Upper lobe of left lung (tissue), 6 donors: ENCODE data around the gene ACSL5. TPM values are rescaled to one million over a fixed set of nuclear protein-coding genes. Genes with fewer than 3 reads are reported as not detected.
A peak's percentile ranks its signal among the peaks of the same experiment; 100 is the strongest.

ENCODE experiments used
- ATAC-seq, 2 donors: fragments of 200-7000 bp; cut with Tn5 transposase; one replicate each; pipeline ENCODE4 v1.9.1; 2022; ENCODE audit warnings: mild to moderate bottlenecking in 2 of 2, moderate library complexity in 2 of 2; ENCODE audit not compliant: low FRiP score in 2 of 2
- DNase-seq, 2 donors: peaks; one replicate each; pipeline ENCODE4 v3.0.0-alpha.2; 2019 to 2020
- H3K27ac ChIP-seq, 4 donors: fragments of 200-600 bp; sonication (generic); one replicate each; pipeline ENCODE4 v1.5.1; 2016 to 2019
- H3K27me3 ChIP-seq, 4 donors: fragments of 200-600 bp; sonication (generic); one replicate each; pipeline ENCODE4 v1.5.1; 2017 to 2019
- H3K36me3 ChIP-seq, 4 donors: fragments of 200-600 bp; sonication (generic); one replicate each; pipeline ENCODE4 v1.5.1; 2016 to 2019
- H3K4me1 ChIP-seq, 4 donors: fragments of 200-600 bp; sonication (generic); one replicate each; pipeline ENCODE4 v1.5.1; 2018 to 2019
- H3K4me3 ChIP-seq, 4 donors: fragments of 200-600 bp; sonication (generic); one replicate each; pipeline ENCODE4 v1.5.1; 2017 to 2019; ENCODE audit warnings: mild to moderate bottlenecking in 2 of 4, moderate library complexity in 1 of 4
- H3K9me3 ChIP-seq, 4 donors: fragments of 200-600 bp; sonication (generic); one replicate each; pipeline ENCODE4 v1.5.1; 2018 to 2019
- EP300 ChIP-seq, 4 donors: sonication (generic); formaldehyde crosslinking; IDR thresholded peaks; one replicate each; pipeline ENCODE4 v1.5.1; 2017; ENCODE audit warnings: antibody characterized with exemption in 4 of 4, control low read depth in 2 of 4
- POLR2A ChIP-seq, 4 donors: fragments of 450-650 bp; IDR thresholded peaks; one replicate each; pipeline ENCODE4 v1.5.1; 2016 to 2017; ENCODE audit warnings: antibody characterized with exemption in 4 of 4, mild to moderate bottlenecking in 2 of 4
- POLR2AphosphoS5 ChIP-seq, 2 donors: sonication (generic); formaldehyde crosslinking; IDR thresholded peaks; one replicate each; pipeline ENCODE4 v1.5.1; 2017; ENCODE audit warnings: antibody characterized with exemption in 2 of 2
- WGBS, 2 donors: methylation state at CpG; one replicate each; pipeline ENCODE4 v1.1.5; 2017 to 2018; 5-methylcytosine and 5-hydroxymethylcytosine counted together
- total RNA-seq, 6 donors: library from RNA; depleted of rRNA in 4 of 6; stranded (reverse); fragments of >200 nt in 4 of 6; gene quantifications; one replicate each; pipeline versions ENCODE4 v1.1.0 to v1.2.1, GENCODE V29; 2016 to 2021
- TF ChIP-seq, protein P1 (sequence below), 6 experiments: fragments of 450-650 bp in 4 of 6; fragments of 200-600 bp in 2 of 6; sonication (generic) in 2 of 6; IDR thresholded peaks; one replicate each; pipeline ENCODE4 v1.5.1; 2016 to 2019; ENCODE audit warnings: antibody characterized with exemption in 6 of 6
- donor health status: DM: no; HTN: no; CAD: no; lungs with moderate emphysema.
- donor health status: DM: no; HTN: yes; CAD: no; lungs with severe emphysema.

The ACSL5 gene, protein sequence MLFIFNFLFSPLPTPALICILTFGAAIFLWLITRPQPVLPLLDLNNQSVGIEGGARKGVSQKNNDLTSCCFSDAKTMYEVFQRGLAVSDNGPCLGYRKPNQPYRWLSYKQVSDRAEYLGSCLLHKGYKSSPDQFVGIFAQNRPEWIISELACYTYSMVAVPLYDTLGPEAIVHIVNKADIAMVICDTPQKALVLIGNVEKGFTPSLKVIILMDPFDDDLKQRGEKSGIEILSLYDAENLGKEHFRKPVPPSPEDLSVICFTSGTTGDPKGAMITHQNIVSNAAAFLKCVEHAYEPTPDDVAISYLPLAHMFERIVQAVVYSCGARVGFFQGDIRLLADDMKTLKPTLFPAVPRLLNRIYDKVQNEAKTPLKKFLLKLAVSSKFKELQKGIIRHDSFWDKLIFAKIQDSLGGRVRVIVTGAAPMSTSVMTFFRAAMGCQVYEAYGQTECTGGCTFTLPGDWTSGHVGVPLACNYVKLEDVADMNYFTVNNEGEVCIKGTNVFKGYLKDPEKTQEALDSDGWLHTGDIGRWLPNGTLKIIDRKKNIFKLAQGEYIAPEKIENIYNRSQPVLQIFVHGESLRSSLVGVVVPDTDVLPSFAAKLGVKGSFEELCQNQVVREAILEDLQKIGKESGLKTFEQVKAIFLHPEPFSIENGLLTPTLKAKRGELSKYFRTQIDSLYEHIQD
- 10 to 100 TPM; 33.2 to 73.0 (median 62.0) TPM for total RNA-seq

DNA sequence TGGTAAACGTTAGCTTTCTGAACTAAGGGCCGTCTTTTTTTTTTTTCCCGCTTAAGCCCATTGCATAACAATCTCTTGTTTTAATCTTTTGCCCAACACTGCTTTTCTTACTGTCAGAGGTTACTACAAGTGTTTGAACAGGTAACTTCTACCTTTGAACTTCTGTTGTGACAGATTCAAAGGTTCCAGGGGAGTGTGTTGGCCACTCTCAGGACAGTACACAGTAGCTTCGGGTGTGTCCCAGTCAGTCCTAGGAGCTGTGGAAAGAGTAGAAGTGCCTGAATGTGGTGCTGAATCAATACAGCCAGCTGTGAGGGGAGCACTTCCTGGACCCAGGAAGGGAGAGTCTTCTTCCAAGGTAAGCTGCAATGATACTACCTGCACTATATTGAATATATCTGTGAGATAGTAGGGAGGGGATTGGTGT lies at the start of gene ACSL5:
Gene ACSL5 (plus strand): TSS at position 205 of the 427 bp plus-strand sequence. CDS start 20,831 bp downstream, outside the sequence.
- ATAC-seq, result peak in 1 of 2 donors; percentile 44

DNA sequence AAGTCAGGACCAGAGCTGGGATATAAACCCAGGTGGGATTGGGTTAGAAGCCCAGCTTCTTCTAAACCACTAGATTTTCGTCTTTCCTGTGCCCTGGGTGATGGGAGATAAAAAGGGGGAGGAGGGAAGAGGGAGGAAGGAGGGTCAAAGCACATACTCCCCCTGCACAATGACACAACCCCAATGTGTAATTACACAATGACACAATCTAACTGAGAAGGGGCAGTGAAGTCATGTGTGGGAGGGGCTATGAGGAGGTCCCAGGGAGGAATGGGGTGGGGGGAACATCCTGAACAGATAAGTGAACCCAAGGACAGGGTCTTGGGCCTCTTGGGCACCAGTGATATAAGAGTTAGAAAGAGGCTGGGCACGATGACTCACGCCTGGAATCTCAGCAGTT lies 46.2 kb upstream of the ACSL5 start:
- TF ChIP-seq EP300 (IDR thresholded peaks at IDR 0.05) (no peak), POLR2AphosphoS5 (IDR thresholded peaks at IDR 0.05) (no peak), POLR2A (IDR thresholded peaks at IDR 0.05) (no peak)
- TF ChIP-seq, protein P1, sequence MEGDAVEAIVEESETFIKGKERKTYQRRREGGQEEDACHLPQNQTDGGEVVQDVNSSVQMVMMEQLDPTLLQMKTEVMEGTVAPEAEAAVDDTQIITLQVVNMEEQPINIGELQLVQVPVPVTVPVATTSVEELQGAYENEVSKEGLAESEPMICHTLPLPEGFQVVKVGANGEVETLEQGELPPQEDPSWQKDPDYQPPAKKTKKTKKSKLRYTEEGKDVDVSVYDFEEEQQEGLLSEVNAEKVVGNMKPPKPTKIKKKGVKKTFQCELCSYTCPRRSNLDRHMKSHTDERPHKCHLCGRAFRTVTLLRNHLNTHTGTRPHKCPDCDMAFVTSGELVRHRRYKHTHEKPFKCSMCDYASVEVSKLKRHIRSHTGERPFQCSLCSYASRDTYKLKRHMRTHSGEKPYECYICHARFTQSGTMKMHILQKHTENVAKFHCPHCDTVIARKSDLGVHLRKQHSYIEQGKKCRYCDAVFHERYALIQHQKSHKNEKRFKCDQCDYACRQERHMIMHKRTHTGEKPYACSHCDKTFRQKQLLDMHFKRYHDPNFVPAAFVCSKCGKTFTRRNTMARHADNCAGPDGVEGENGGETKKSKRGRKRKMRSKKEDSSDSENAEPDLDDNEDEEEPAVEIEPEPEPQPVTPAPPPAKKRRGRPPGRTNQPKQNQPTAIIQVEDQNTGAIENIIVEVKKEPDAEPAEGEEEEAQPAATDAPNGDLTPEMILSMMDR (IDR thresholded peaks at IDR 0.05), result no peak
- H3K4me1 ChIP-seq, result no peaks in the 10 kb centered on the region

More for the DNA sequence above, at the start of gene ACSL5:
- Histone ChIP-seq H3K9me3 (no peaks in the 10 kb centered on the region), H3K36me3 (no peaks in the 10 kb centered on the region), H3K27ac (peak within 1 kb of the TSS; percentile 87 to 93 (median 90)), H3K4me3 (peak within 1 kb of the TSS in 3 of 4 donors; percentile 7 to 61 (median 53)), H3K27me3 (no peaks in the 10 kb centered on the region), H3K4me1 (peaks cover 24 to 62% (median 38%) of the 10 kb centered on the region in 4 donors)
- TF ChIP-seq EP300 (IDR thresholded peaks at IDR 0.05) (no peak), POLR2AphosphoS5 (IDR thresholded peaks at IDR 0.05) (peak in 1 of 2 donors; percentile 21)
- peak in 1 of 2 donors; percentile 52 for DNase-seq
- 67 to 69% methylated on average over 4 of the region's 4 CpGs for WGBS, 2 donors

DNA sequence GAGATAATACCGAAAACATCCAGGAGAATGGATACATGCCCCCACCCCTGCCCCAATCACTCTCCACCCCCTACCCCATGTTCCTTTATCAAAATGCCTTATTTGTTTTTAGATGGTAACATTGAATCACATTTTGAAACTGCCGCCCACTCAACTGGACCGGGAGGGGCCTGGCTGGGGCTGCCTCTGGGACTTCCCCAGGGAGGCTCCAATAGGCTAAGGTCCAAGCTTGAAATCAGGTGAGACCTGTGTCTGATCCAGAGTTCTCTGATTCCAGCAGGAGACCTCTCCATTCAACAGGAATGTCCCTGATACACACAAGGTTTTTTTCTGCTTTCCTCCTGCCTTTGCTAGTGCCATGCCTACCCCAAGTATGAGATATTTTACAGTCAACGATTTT lies 43.8 kb upstream of the ACSL5 start:
- no peak overlapping the region for H3K27ac ChIP-seq
- no peak for ATAC-seq
- H3K4me3 ChIP-seq, result no peak overlapping the region
- H3K36me3 ChIP-seq, result no peaks in the 10 kb centered on the region
- no peaks in the 10 kb centered on the region for H3K27me3 ChIP-seq
- H3K9me3 ChIP-seq, result no peaks in the 10 kb centered on the region
- DNase-seq, result peak in 1 of 2 donors; percentile 5
- TF ChIP-seq POLR2AphosphoS5 (IDR thresholded peaks at IDR 0.05), result no peak
- no peak for TF ChIP-seq POLR2A (IDR thresholded peaks at IDR 0.05)
- peaks cover 0 to 2% (median 0%) of the 10 kb centered on the region in 4 donors for H3K4me1 ChIP-seq
- WGBS, 2 donors, result 67 to 69% methylated on average over 4 of the region's 4 CpGs

More for the DNA sequence above, 46.2 kb upstream of the ACSL5 start:
- no peaks in the 10 kb centered on the region for H3K27me3 ChIP-seq
- DNase-seq (no peak), ATAC-seq (no peak)
- H3K4me3 ChIP-seq, result no peak overlapping the region
- 89 to 96% methylated on average over 3 of the region's 3 CpGs for WGBS, 2 donors
- H3K9me3 ChIP-seq, result no peaks in the 10 kb centered on the region
- no peak overlapping the region for H3K27ac ChIP-seq
- H3K36me3 ChIP-seq, result no peaks in the 10 kb centered on the region

DNA sequence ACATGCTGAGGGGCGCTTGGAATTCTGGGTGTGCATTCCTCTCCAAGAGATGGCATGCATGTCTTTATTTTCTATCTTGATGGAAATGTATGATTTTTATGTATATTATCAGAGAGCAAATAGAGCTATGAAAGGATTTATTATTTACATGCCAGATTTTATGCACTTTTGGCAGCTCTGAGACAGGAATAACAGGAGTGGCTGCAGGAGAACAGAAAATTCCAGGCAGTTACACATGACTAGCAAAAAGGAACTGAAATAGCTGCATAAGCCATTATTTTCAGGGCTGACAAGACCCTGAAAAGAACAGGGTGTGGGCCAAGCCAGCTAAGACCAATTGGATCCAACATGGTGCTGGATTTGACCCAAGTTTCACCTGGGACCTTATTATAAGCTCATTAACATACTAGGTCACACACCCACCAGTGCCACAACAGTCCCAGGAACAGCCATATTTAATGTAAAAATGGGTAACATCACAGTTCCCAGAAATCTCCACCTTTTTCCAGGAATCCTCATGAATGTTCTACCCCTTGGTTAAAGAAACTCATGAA lies 43.2 kb upstream of the ACSL5 start:
- WGBS, 2 donors, result 71 to 83% methylated on average over 1 of the region's 1 CpG
- Histone ChIP-seq H3K27me3 (no peaks in the 10 kb centered on the region), H3K4me1 (peaks cover 0 to 7% (median 0%) of the 10 kb centered on the region in 4 donors), H3K9me3 (no peaks in the 10 kb centered on the region), H3K27ac (no peak overlapping the region), H3K4me3 (no peak overlapping the region), H3K36me3 (no peaks in the 10 kb centered on the region)
- TF ChIP-seq POLR2AphosphoS5 (IDR thresholded peaks at IDR 0.05) (no peak), POLR2A (IDR thresholded peaks at IDR 0.05) (no peak), EP300 (IDR thresholded peaks at IDR 0.05) (no peak)
- TF ChIP-seq, protein P1 (IDR thresholded peaks at IDR 0.05), result no peak
- no peak for ATAC-seq
- no peak for DNase-seq

DNA sequence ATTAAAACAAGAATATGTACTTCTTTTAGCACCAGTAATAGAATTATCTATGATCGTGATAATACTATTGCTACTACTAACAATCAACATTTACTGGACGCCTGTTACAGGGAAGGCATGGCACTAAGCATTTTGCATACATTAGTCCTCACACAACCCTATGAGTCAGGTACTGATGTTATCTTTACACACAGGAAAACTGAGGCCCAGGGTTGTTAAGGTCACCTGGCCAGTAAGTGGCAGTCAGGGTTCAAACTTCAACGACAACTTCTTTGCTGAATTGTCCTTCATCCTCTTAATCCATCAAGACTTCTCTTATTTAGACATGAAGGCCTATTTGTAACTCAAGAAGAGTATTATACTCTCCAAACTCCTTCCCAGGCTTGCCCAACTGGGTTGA lies 41.9 kb upstream of the ACSL5 start:
- DNase-seq (no peak), ATAC-seq (no peak)
- H3K4me3 ChIP-seq, result no peak overlapping the region
- TF ChIP-seq POLR2AphosphoS5 (IDR thresholded peaks at IDR 0.05) (no peak), POLR2A (IDR thresholded peaks at IDR 0.05) (no peak), EP300 (IDR thresholded peaks at IDR 0.05) (no peak)
- TF ChIP-seq, protein P1 (IDR thresholded peaks at IDR 0.05), result no peak
- 91 to 92% methylated on average over 3 of the region's 3 CpGs for WGBS, 2 donors
- no peaks in the 10 kb centered on the region for H3K27me3 ChIP-seq
- H3K27ac ChIP-seq, result no peak overlapping the region
- no peaks in the 10 kb centered on the region for H3K36me3 ChIP-seq
- no peaks in the 10 kb centered on the region for H3K9me3 ChIP-seq
- H3K4me1 ChIP-seq, result peaks cover 0 to 7% (median 0%) of the 10 kb centered on the region in 4 donors
